NCI-H1436 treated with DMSO at 0.1 percent for 48 hours (cell line): Measurements from ENCODE around the gene SP9.
"Not testable (repeated sequence)": the region's sequence is repeated elsewhere in the genome, so short reads cannot be mapped to it uniquely, and the experiment has no call there.

Experiments
- DNase-seq: peaks from one replicate; lab custom pipeline; 2025; lab: John Stamatoyannopoulos, UW

The SP9 gene

DNA sequence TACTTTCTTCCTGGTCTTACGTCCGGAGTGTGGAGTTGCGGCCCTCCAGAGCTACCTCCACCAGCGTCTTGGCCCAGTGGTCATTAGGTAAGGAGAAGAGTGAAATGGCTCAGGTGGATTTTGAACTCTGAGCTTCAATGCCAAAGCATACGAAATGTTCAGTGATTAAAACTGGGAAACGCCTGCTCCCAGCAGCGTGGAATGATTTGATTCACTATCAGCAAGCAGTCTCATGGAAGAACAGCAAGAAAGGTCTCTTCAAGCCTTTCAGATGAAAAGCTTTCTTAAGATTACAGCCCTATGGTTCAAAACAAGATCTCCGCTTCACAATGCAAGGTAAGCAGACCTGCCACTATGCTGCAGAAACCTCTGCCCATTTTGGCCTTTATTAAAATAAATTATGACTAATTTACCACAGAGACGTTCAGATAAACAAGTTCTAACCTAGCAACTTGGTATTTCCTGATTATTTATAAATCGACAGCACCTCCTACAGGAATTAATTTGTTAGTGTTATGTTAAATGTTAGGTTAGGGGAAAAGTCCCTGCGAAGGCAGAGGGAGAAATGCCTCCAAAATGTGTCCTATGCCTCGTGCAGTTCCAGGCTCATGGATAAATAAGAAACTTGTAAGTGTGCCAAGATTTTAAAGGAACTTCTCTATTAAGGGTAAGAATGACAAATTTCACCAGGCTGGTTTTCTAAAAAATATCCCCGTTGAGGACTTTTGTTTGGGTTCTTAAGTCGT is 10.1 kb downstream of the SP9 start:
- DNase-seq = no peak

DNA sequence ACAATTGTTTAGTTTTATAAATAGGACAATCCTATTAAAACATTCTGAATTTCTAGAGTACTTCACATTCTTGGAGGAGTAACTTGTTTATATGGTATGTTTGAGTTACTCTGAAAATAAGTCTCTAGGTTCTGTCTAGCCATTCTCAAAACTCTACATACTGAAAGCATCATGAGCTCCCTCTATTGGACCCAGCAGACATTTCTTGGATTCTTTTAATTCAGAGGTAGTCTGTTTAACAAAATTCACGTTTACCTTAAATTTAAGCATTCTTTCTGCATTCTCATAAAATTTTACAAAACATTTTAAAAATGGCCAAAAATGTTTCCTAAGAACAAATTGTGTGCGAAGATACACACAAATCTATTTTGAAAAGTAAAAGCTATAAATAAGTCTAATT is 15.3 kb downstream of the SP9 start:
- no peak for DNase-seq

DNA sequence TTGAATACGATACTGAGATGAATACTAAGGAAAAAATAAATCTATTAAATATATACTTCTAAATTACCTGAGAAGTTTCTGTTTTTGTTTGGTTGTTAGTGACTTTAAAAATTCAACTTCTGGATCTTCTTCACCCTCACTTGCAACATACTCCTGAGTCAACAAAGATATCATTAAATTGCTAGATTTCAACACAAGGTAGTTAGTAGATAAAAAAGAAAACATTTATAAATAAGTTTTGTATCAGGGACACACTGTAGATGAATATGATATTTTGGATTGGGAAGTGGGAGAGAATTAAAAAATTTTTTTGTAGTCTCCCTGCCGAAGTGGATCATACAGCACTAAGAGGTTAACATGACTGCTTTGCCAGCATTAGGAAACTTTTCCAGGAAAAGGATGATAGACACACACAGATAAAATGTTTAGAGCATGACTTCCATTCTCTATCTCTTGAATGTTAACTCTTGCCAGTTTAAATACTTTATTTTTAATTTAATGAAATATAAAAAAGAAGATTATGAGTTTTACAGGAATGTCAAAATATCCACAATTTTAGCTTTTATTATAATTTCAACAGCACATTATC is 15.9 kb downstream of the SP9 start:
- no peak for DNase-seq

DNA sequence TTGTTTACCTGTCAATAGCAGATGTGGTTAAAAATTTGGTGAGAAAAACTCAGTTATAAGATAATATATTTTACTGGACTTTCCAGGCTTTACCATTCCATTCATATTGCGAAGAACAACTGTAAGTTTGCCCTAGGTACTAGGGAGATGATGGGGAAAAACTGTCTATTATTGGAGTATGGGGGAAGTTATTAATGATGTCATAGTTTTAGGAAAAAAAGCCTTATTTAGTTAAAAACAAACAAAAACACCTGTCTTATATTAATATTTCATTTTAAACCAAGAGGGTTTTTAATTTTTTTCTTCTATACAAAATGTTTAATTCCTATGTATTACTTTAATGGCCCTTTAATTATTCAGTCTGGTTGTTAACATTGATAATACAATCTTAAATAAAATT is 18.2 kb downstream of the SP9 start:
- DNase-seq = no peak

DNA sequence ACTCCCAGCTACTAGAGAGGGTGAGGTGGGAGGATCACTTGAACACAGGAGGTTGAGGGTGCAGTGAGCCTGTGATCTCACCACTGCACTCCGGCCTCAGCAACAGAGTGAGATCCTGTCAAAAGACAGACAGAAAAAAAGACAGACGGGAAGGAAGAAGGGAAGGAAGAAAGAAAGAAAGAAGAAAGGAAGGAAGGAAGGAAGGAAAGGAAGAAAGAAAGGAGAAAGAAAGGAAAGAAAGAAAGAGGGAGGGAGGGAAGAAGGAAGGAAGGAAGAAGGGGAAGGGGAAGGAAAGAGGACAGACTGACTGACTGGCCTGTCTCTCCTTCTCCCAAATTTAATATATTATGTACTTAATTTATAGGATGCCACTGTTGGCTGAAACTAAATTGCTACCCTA is 21.6 kb downstream of the SP9 start:
- no peak for DNase-seq

DNA sequence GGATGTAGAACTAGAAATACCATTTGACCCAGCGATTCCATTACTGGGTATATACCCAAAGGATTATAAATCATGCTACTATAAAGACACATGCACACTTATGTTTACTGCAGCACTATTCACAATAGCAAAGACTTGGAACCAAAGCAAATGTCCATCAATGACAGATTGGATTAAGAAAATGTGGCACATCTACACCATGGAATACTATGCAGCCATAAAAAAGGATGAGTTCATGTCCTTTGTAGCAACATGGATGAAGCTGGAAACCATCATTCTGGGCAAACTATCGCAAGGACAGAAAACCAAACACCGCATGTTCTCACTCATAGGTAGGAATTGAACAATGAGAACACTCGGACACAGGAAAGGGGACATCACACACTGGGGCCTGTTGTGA is 24.9 kb downstream of the SP9 start:
- not testable (repeated sequence) for DNase-seq

DNA sequence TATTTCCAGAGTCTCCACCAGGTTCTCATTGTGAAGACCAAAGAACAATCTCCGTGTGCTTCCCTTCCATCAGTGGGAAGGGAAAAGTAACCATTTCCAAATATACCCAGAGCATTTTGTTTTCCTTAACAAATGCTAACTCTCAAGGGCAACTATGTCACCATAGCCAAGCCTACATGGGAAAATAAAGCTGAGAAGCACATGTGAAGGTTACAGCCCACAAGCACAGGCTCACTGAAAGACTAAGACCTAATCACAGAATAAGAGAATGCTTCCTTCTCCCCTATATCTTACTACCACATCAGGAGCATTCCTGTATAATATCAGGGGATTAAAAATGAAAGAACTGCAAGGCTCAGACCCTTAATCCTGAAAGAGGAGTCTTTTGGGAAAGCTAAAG is 28.2 kb downstream of the SP9 start:
- DNase-seq = no peak

DNA sequence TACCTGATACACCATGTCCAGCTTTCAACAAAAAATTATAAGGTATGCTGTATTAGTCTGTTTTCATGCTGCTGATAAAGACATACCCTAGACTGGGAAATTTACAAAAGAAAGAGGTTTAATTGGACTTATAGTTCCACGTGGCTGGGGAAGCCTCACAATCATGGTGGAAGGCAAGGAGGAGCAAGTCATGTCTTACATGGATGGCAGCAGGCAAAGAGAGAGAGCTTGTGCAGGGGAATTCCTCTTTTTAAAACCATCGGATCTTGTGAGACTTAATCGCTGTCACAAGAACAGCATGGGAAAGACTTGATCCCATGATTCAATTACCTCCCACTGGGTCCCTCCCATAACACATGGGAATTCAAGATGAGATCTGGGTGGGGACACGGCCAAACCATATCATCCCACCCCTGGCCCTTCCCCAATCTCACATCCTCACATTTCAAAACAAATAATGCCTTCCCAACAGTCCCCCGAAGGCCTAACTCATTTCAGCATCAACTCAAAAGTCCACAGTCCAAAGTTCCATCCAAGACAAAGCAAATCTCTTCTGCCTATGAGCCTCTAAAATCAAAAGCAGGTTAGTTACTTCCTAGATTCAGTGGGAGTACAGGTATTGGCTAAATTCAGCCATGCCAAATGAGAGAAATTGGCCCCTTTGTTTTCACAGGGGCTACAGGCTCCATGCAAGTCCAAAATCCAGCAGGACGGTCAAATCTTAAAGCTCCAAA is 28.9 kb downstream of the SP9 start:
- not testable (repeated sequence) for DNase-seq

DNA sequence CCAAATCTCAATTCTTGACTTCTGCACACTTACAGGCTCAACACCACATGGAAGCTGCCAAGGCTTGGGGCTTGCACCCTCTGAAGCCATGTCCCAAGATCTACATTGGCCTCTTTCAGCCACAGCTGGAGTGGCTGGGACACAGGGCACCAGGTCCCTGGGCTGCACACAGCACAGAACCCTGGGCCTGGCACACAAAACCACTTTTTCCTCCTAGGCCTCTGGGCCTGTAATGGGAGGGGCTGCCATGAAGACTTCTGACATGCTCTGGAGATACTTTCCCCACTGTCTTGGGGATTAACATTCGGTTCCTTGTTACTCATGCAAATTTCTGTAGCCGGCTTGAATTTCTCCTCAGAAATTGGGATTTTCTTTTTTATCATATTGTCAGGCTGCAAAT is 29.9 kb downstream of the SP9 start:
- DNase-seq = no peak

DNA sequence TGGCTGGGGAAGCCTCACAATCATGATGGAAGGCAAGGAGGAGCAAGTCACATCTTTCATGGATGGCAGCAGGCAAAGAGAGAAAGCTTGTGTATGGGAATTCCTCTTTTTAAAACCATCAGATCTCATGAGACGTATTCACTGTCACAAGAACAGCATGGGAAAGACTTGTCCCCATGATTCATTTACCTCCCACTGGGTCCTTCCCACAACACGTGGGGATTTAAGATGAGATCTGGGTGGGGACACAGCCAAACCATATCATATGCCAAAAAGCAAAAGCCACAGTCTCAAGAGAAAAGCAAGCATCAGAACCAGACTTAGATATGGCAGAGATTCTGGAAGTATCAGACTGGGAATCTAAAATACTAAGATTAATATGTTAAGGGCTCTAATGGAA is 30.8 kb downstream of the SP9 start:
- DNase-seq = no peak

DNA sequence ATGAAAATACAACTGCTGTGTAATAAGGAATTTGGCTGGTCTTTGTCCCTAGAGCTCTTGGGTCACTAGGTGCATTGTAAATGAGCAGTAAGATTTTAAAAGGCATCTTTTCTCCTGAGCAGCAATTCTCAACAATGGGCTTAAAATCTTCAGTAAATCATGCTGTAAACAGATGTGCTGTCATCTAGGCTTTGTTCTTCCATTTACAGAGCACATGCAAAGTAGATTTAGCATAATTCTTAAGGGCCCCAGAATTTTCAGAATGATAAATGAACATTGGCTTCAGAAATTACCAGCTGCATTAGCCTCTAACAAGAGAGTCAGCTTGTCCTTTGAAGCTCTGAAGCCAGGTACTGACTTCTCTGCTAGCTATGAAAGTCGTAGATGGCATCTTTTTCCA is 33.9 kb downstream of the SP9 start:
- DNase-seq = no peak

DNA sequence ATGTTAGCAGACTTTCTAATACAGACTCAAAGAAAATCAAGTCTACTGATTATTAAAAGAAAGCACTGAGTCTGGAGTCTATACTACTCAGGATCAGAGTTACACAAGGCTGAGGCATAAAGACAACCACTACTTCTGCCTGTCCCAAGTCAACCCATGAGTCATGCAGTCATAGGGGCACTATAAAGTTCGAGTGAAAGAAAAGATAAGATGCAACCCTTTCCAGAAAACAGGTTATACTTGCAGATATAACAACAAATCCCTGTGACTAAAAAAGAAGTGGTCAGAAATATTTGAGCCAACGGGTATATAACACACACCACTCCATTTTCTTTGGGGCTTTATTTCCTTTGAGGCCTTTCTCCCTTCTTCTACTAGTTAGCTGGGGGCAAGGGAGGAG is 42.2 kb downstream of the SP9 start:
- no peak for DNase-seq

DNA sequence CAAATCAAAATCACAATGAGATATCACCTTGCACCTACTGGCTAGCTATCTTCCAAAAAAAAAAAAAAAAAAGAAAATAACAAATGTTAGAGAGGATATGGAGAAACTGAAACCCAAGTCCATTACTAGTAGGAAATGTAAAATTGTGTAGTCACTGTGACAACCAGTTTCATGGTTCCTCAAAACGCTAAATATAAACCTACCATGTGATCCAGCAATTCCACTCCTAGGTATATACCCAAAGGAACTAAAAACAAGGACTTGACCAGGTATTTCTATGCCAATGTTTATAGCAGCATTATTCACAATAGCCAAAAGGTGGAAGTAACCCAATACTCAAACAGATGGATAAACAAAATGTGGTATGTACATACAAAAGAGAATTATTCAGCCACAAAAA is 49.0 kb downstream of the SP9 start:
- DNase-seq = no peak

DNA sequence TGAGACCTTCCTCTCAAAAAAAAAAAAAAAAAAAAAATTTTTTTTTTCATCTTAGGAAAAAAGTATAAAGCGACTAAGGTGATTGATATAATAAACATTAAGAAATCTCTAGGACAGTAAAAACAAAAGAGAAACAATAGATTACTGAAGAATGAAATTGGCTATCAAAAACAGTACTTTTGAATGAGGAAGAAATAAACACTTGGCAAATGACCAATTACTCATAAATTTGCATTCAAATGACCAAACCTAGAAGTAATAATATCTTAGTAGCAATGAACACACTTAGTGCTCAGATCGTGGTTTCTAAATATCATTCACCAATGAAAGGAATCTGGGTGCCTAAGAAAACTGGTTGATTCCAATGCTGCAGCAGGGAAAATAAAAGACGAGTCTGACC is 50.4 kb downstream of the SP9 start:
- no peak for DNase-seq
